PC-9 (cell line): ENCODE measurements around the gene HDDC3.

Source experiments
- CTCF ChIP-seq: fragments of 200-600 bp; sonication (generic); conservative IDR thresholded peaks from 2 replicates; pipeline ENCODE4 v1.6.1; 2017; ENCODE audit warnings: mixed run types, antibody characterized with exemption, mild to moderate bottlenecking, moderate library complexity
- EZH2 ChIP-seq: fragments of 200-600 bp; sonication (generic); IDR thresholded peaks from 2 replicates; pipeline ENCODE4 v1.8.0; 2017; ENCODE audit warnings: antibody characterized with exemption, low read depth

GRCh38 chr15:90917569-90917968 is 14.8 kb downstream of the HDDC3 start:
- TF ChIP-seq CTCF (no peak), EZH2 (no peak)
